AG09319 (cell line): ENCODE data around the gene PHACTR3.

ENCODE experiments used
- DNase-seq: peaks from one replicate; pipeline ENCODE4 v3.0.0-alpha.2; 2010; ENCODE audit warnings: low read depth; ENCODE audit errors: extremely low read depth
- CTCF ChIP-seq: IDR thresholded peaks from 2 replicates; pipeline ENCODE4 v1.5.1; 2011; ENCODE audit warnings: low read depth, mild to moderate bottlenecking, inconsistent platforms, low read length, moderate library complexity

Gene PHACTR3

GRCh38 chr20:59813126-59813947 lies 209.0 kb downstream of the PHACTR3 start:
- DNase-seq, result no peak
- TF ChIP-seq CTCF, result no peak

GRCh38 chr20:59813948-59814839 lies 209.9 kb downstream of the PHACTR3 start:
- TF ChIP-seq CTCF, result no peak
- DNase-seq, result no peak

- DNase-seq, result no peak
- TF ChIP-seq CTCF, result no peak
These were observed 210.6 kb downstream of the PHACTR3 start for GRCh38 chr20:59814840-59815340.

GRCh38 chr20:59816146-59816738 lies 211.9 kb downstream of the PHACTR3 start:
- DNase-seq, result no peak
- no peak for TF ChIP-seq CTCF

- no peak for TF ChIP-seq CTCF
- no peak for DNase-seq
These were observed 213.1 kb downstream of the PHACTR3 start for GRCh38 chr20:59817406-59817805.

GRCh38 chr20:59817846-59818615 lies 213.7 kb downstream of the PHACTR3 start:
- no peak for DNase-seq
- no peak for TF ChIP-seq CTCF
